GM18907 (cell line): ENCODE results near the gene EEF1B2.
"Not testable (repeated sequence)": the region's sequence is repeated elsewhere in the genome, so short reads cannot be mapped to it uniquely, and the experiment has no call there.

Experiments
- ATAC-seq: cut with Tn5 transposase; IDR thresholded peaks from one replicate; pipeline ENCODE4 v1.9.1; 2021; ENCODE audit warnings: mild to moderate bottlenecking, moderate library complexity; ENCODE audit not compliant: unreplicated experiment

EEF1B2 gene

GRCh38 chr2:206159346-206160124 lies at the start of gene EEF1B2, which contains the start of gene NDUFS1:
TSS of gene EEF1B2 (plus strand) at chr2:206159895. CDS start at chr2:206159980, 85 bp downstream.
TSS of gene NDUFS1 (minus strand) at chr2:206159444. CDS start at chr2:206153678, 5,766 bp downstream.
- peak; percentile 93 for ATAC-seq

- no peak for ATAC-seq
Measured at GRCh38 chr2:206112108-206112507, 47.6 kb upstream of the EEF1B2 start.

GRCh38 chr2:206112846-206113547 lies 46.7 kb upstream of the EEF1B2 start:
- no peak for ATAC-seq

- ATAC-seq: no peak
Measured at GRCh38 chr2:206115026-206115578, 44.6 kb upstream of the EEF1B2 start.

- ATAC-seq: no peak
Measured at GRCh38 chr2:206116278-206116677, 43.4 kb upstream of the EEF1B2 start.

DNA sequence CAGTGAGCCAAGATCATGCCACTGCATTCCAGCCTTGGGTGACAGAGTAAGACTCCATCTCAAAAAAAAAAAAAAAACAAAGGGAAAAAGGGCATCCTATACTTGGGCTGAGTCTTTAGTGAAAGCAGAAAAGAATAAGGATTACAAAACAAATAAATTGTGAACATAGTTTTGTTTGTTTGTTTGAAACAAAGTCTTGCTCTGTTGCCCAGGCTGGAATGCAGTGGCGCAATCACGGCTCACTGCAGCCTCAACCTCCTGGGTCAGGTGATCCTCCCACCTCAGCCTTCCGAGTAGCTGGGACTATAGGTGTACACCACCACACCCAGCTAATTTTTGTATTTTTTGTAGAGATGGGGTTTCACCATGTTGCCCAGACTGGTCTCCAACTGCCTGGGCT lies 37.1 kb upstream of the EEF1B2 start:
- ATAC-seq: not testable (repeated sequence)

- no peak for ATAC-seq
Measured at GRCh38 chr2:206125901-206126300, 33.8 kb upstream of the EEF1B2 start.

- no peak for ATAC-seq
Measured at GRCh38 chr2:206127656-206128055, 32.0 kb upstream of the EEF1B2 start.

GRCh38 chr2:206143451-206143850 lies 16.2 kb upstream of the EEF1B2 start:
- no peak for ATAC-seq

DNA sequence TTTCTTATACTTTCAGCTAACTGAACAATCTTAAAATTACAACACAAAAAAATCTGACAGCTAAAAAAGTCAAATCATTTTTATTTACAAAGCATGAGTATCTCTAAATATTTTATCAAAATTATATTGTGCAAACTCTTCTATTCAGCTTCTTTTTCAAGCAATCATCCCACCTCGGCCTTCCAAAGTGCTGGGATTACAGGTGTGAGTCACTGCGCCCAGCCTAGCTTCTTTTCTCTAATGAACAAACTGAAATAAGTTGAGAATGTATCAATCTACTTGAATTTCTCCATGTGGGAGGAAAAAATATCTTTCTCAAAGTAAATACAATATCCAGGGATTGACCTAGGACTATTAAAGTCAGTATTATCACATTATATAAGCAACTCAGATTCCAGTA lies 15.3 kb upstream of the EEF1B2 start:
- ATAC-seq: no peak

DNA sequence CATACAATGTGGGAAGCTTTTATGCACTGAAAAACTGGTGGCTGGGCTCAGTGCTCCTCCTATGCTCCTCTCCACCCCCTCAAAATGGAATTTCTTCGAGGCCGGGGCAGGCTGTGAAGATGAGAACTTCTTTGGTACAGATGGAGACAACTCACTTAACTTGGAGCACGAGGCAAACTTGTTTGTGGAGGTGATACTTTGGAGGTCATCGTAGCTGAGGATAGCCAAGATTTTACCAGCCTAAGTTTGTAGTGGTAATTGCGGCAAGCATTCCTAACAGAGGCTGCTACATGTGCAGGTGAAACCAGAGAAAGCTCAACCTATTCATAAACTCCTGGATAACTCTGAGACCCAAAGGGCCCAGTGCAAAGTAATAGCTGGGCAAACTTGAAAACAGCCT lies 14.0 kb upstream of the EEF1B2 start:
- no peak for ATAC-seq

DNA sequence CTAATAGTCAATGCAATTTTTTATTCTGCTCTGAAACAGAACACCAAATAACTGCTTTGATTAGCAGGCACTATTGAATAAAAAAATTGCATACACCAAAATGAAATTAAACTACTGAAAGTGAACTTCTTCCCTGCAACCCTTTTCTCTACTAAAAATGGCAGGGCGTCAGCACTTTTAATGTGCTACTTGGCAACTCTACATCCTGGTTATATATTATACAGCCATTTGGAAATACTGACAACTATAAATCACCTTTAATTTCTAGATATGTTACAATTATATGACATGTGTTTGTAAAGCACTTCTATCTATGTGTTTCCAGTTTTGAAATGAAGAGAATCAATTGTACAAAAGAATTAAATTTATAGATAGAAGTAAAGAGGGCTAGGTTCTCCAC lies 10.4 kb upstream of the EEF1B2 start:
- no peak for ATAC-seq

DNA sequence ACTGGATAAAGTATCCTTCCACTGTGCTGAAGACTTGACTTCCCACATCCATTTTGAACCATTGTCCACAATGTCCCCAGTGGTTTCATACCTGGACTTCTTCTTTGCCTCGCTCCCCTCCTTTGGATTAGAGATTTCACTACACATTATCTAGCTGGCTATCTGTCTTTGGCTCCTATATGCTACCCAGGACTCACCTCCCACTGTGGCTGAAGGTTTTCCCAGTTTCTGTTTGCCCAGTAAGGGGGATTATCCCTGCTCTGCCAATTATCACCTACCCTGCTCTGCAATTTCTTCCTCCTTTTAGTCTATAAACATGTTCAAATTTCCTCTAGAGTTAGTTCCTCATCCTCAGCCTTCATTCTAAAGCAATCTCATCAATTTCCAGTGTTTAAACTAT lies 9.5 kb upstream of the EEF1B2 start:
- ATAC-seq: no peak

DNA sequence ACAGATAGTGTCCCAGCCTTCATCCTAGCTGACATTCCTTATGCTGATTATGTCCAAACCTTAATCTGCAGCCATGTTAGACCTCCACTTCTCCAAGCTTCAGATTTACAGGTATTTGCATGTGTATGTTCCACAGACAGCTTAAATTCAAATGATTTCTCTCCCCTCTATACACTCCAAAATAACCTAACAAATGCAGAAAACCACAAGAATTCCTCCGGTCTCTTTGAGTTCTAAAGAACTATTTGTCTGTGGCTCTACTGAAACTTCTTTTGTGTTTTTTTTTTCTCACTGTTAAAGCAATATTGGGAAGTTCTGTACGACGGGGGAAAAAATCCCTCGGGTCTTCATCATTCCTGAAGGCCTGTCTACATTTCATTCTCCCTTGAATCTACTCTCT lies 9.1 kb upstream of the EEF1B2 start:
- no peak for ATAC-seq

DNA sequence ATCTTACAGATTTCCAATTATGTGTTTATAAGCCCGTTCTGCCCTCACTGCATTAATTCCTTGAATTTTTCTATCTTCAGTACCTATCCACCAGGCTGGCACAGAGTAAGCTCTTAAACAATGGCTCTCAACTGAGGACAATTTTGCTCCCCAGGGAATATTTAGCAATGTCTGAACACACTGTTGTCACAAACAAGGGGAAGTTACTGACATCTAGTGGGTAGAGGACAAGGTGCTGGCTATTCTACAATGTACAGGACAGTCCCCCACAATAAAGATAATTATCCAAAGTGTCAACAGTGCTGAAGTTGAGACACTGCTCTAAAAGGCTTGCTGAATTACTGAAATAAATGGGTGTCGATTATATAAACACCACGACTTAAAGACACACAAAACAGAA lies 5.5 kb upstream of the EEF1B2 start:
- peak; percentile 59 for ATAC-seq

DNA sequence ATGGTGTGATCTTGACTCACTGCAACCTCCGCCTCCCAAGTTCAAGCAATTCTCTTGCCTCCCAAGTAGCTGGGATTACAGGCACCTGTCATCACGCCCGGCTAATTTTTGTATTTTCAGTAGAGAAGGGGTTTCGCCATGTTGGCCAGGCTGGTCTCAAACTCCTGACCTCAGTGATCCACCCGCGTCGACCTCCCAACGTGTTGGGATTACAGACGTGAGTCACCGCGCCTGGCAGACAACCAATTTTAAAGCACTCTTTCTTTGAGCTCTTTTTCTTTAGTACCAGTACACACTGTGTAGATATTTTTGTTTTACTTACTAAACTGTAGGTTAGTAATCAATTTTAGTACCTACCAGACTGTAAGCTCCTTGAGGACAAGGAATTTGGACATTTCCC lies 2.7 kb upstream of the EEF1B2 start:
- not testable (repeated sequence) for ATAC-seq

- peak; percentile 21 for ATAC-seq
Measured at GRCh38 chr2:206158563-206159345, 941 bp upstream of the EEF1B2 start.

GRCh38 chr2:206160125-206160806 lies 571 bp downstream of the EEF1B2 start:
- peak; percentile 57 for ATAC-seq

DNA sequence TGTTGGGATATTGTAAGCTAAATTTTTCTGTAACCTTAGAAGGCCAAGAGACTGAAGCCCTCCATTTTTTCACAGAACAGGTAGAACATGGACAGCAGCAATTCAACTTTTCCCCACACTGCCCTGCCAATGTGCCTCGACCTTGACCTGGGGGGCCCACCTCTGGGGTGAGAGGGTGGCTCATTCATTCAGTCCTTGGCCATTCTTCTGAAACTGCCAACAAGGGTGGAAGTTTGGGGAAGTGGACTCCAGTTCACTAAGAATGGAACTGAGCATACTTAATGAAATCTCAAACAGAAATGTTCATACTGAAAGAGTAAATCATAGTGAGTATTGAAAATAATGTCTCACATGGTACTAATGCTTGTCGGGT lies 1.1 kb downstream of the EEF1B2 start:
- ATAC-seq: no peak

DNA sequence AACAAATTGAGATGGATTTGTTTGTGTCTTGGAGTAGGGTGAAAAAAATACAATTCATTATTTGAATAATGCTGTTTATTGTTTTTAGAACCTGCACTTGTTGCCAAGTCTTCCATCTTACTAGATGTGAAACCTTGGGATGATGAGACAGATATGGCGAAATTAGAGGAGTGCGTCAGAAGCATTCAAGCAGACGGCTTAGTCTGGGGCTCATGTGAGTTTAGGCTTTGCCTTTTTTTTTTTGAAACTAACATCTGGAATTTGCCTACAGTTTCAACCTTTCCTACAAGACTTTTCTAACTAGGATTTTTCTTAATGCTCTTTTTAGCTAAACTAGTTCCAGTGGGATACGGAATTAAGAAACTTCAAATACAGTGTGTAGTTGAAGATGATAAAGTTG lies 2.7 kb downstream of the EEF1B2 start:
- ATAC-seq: not testable (repeated sequence)
